ENCODE data around the gene C10orf67.
"Not testable (repeated sequence)": the region's sequence is repeated elsewhere in the genome, so short reads cannot be mapped to it uniquely, and the experiment has no call there.

The C10orf67 gene

DNA sequence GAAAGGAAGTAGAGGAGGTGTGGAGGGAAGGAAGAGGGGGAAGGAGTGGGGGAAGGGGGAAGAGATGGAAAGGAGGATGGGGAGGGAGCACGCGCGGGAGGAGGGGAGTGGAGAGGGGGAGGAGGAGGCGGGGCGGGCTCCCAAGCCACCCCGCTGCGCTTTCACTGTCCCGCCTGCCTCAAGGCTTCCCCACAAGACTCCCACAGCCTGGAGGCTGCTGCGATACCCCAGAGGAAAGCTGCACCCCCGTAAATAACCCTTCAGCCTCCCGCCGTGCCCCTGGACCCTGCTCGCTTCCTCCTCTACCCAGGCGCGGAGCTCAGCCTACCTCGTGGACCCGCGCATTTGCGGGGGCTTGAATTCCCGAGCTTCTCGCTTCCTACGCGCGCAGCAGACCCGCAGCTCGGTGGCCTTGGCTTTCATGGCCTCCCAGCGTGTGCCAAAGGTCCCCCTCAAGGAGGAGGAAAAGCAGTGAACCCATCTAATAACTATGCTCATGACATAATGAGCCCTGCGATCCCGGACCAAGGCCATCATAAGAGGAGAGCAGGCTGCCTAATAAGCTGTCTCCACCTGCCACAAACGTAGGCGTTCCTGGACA lies at the start of gene C10orf67:
Gene C10orf67 (minus strand): TSS at position 557 of the 601 bp plus-strand sequence. CDS start 23 bp downstream, at position 534.
- no peak for DNase-seq (ENCODE audit: low spot score)

DNA sequence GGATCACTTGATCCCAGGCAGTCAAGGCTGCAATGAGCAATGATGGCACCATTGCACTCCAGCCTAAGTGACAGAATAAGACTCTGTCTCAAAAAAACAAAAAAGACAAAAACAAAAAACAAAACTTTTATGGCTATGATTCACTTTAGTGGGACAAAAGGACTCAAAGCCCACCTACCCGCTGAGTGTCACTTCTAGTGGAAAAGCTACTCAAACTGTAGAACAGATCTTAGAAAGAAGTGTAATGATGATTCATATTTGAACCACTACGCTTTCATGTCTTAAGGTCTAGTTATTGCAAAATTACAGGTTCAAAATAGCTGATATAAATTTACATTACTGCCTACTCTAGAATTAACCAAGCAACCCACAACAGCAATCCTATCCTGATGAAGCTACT lies 47.2 kb upstream of the C10orf67 start:
- DNase-seq (ENCODE audit: low spot score) = no peak

DNA sequence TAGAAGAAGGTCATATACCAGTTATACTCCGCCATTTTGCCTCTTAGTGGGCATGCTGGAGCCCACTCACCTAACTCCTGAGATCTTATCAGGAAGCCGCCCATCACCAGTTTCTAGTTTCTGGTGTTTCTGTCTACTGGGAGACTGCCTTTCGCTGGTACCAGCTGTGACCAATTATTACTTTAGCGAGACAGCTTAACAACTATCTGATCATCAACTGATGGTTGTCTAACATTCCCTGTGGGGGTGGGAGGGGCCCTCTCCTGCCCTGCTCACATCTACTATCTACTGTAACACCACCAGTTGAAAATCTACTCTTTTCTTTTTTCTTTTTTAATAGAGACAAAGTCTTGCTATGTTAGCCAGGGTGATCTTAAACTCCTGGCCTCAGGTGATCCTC lies 46.2 kb upstream of the C10orf67 start:
- DNase-seq (ENCODE audit: low spot score) = no peak

DNA sequence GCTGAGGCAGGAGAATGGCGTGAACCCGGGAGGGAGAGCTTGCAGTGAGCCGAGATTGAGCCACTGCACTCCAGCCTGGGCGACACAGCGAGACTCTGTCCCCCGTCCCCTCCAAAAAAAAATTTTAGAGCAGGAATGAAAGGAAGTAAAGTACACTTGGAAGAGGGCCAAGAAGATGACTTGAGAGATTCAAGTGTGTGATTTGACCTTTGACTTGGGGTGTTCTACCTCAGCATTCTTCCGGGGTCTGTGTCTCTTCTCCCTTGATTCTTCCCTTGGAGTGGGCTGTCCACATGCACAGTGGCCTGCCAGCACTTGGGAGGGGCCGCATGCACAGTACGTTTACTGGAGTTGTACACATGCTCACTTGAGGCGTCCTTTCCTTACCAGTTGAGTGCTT lies 45.8 kb upstream of the C10orf67 start:
- not testable (repeated sequence) for DNase-seq (ENCODE audit: low spot score)

DNA sequence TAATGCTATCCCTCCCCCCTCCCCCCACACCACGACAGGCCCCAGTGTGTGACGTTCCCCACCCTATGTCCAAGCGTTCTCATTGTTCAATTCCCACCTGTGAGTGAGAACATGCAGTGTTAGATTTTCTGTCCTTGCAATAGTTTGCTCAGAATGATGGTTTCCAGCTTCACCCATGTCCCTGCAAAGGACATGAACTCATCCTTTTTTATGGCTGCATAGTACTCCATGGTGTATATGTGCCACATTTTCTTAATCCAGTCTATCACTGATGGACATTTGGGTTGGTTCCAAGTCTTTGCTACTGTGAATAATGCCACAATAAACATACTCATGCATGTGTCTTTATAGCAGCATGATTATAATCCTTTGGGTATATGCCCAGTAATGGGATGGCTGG lies 42.9 kb upstream of the C10orf67 start:
- DNase-seq (ENCODE audit: low spot score) = not testable (repeated sequence)

DNA sequence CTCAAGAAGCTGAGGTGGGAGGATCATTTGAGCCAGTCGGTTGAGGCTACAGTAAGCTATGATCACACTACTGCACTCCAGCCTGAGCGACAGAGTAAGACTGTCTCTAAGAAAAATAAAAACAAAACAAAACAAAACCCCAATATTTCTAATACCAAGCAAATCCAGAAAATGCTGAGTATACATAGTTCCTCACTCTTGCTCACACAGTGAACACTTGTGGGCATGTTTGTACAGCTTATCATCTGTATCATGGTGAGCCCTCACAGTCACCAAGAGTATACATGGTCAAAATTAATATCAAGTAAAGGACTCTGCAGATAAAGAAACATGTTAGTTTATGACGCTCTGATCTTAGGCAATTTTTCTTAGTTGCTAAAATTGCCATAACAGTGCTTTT lies 41.5 kb upstream of the C10orf67 start:
- no peak for DNase-seq (ENCODE audit: low spot score)

DNA sequence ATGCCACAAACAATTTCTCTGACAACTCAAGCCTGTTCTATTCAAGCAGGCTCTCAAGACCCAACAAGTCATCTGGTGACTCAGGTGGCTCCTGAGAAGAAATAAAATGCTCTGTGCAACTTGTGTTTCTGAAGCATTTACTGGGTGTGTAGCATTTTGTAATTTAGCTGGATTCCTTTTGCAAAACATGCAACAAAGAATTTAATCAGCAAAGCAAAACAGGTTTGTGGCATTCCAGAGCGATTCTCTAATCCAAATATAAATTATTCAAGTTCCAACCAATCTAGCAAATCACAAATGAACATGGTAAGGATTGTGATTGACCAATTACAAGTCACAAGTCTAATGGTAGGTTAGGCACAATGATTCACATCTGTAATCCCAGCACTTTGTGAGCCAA lies 39.8 kb upstream of the C10orf67 start:
- no peak for DNase-seq (ENCODE audit: low spot score)

DNA sequence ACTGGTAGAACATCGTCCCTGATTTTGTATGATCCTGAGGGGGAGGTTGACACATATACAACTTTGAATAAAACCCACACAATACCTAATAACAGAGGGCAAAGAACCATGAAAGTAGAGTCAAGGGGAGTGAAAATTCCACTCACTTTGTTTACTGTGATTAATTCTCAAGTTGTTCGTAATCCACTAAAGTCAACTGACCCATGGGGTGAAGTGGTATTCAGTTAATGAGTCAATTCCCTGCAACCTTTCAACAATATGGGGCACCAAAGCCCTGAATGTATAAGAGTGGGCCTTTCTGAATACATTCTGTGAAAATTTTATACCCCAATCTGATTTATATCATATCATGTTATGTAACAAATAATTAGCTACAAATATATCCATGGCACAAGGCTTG lies 39.0 kb upstream of the C10orf67 start:
- DNase-seq (ENCODE audit: low spot score) = no peak

DNA sequence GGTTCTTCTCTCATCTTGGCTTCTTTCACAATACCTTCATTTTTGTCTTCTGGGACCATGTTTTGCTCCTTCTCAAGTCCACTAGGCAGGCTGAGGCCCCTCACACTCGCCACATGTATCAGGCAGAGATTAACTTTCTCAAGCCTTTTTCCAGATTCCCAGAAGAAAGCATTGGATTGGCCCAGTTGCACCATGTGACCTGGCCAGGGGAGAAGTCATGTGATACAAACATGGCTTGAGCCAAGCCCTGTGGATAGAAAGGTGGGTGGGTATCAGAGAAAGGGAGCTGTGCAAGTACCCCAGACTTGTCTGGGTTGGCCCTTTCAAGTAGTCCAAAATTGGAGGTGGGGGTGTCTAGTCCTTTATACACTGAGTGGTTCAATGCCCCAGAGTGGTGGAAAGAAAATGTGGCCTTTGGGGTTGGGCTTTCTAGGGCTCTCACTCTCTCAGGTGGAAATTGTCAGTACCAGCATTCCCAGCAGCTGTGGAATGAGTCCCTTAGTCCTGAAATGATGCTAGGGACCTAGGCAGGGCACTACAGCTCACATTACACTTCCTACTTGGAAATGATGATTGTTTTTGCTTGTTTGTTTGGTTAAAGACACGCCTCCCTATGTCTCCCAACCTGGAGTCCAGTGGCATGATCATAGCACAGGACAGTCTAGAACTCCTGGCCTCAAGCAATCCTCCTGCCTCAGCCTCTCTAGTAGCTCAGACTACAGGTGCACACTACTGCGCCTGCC lies 36.9 kb upstream of the C10orf67 start:
- DNase-seq (ENCODE audit: low spot score) = no peak

DNA sequence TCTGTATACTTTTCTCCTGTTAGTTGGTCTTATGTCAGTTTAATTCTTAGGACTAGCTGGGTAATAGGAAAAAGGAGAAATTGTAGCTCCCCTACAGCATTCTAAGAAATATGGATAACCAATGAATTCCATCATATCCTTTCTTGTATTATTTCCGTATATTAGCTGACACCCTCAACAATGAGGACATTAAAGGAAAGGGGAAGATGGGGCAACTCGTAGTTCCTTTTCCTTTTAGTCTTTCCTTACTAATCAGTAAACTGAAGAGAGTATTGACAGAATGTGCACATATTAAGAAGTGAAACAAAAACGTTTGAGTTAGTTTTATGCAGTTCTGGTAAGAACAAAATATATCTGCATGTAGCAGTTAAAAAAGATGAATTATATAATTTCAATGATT lies 35.1 kb upstream of the C10orf67 start:
- no peak for DNase-seq (ENCODE audit: low spot score)

DNA sequence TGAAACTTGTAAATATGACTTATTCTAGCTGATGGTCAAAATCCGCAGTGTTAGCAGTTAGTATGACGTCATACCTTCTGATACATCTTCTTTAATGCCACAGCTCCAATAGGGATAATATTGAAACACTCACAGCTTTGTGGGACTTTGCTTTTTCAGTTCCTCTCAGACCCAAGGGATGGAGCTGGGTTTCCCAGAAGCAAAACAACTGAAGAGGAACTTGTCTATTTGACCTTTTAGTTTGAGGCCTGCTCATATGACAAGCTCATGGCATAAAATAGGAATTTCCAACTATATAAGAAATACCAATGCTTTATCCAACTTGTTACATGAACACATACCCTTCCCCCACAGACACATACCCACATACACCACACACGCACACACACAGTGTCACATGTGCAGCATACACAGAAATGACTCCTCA lies 31.6 kb upstream of the C10orf67 start:
- no peak for DNase-seq (ENCODE audit: low spot score)

DNA sequence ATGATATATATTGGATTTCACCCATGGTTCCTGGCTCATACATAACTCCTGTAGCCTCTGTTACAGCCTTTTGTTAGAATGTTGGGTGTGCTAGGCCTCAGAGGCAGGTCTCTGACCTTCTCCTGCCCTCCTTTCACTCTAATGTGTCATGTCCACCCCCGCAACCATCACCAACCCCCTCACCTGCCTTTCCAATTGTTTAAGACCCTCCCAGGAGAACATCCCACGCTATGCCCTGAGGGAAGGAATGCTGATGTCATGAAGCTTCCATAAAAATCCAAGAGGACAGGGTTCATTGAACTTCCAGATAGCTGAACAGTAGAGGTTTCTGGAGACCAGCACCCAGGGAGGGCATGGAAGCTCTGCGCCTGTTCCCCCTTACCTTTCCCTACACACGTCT lies 30.8 kb upstream of the C10orf67 start:
- DNase-seq (ENCODE audit: low spot score) = no peak

DNA sequence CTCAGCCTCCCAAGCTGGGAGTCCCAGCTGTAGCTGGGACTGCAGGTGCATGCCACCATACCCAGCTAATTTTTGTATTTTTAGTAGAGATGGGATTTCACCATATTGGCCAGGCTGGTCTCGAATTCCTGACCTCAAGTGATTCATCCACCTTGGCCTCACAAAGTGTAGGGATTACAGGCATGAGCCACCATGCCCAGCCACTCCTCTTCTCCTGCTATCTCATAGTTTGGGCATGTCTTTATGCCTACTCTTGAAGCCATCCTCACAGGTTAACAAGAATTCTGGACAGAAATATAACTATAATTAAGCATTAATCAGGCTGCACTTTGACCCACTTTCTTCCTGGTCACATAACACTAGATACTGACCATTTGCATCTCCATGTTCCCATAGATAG lies 28.6 kb upstream of the C10orf67 start:
- no peak for DNase-seq (ENCODE audit: low spot score)

DNA sequence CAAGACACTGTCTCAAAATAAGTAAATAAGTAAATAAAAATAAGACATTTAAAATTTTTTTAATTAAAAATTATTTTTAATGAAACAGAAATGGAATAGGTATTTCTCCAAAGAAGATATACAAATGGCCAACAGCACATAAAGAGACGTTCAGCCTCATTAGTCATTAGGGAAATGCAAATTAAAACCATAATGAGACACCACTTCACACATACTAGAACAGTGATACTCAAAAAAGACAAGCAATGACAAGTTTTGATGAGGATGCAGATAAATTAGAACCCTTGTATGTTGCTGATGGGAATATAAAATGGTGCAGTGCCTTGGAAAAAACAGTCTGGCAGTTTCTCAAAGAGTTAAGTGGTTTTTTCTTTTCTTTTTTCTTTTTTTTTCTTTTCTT lies 26.5 kb upstream of the C10orf67 start:
- no peak for DNase-seq (ENCODE audit: low spot score)

DNA sequence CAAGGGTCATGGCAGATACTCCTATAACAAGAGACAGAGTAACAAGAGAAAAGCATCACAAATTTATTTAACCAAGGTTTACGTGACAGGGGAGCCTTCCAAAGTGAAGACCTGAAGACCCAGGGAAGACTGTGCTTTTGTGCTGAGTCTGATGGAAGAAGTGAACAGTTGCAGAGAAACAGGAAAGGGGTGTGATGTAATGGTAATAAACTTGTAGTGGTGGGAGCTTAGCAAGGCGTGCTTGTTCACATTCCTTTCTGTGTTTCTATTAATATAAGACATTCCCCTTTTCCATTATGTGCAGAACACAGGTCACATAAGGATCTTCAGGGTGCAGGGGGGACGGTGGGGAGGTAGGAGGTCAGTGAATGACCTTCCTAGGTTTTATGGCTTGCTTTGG lies 25.5 kb upstream of the C10orf67 start:
- no peak for DNase-seq (ENCODE audit: low spot score)

DNA sequence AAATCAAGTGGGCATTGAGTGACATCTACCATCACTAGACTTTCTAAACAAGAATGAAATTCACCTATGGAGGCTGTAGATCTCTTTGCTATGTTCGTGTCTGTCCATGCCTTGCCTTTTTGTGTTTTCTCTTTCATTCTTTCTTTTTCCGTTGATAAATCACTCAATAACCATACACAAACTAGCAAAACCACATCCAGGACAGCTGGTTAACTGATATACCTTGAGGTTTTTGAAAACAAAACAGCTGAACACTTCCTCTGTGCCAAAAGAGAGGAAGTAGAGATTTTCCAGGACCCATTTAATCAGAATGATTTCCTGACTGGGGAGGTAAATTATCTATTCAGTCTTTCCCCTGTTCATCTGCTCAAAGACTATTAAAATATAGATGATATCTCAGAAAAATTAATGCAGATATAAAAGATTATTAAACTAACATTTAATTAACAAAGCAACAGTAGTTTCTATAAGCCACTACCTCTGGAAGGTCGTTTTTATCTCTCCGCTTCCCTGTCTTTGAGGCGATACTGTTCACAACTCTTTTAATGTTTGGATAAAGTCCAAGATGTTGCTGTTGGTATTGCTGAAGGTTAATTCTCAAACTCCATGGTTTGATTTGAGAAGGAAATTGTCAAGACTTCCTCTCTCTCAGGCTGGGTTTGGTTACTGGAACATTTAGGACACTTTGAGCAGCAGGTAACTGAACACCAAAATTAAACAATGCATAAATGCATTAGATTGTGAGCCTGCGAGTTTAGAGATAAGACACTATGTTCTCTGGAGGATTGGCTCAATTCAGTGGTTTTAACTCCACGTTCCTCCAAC lies 24.4 kb upstream of the C10orf67 start:
- DNase-seq (ENCODE audit: low spot score) = no peak

DNA sequence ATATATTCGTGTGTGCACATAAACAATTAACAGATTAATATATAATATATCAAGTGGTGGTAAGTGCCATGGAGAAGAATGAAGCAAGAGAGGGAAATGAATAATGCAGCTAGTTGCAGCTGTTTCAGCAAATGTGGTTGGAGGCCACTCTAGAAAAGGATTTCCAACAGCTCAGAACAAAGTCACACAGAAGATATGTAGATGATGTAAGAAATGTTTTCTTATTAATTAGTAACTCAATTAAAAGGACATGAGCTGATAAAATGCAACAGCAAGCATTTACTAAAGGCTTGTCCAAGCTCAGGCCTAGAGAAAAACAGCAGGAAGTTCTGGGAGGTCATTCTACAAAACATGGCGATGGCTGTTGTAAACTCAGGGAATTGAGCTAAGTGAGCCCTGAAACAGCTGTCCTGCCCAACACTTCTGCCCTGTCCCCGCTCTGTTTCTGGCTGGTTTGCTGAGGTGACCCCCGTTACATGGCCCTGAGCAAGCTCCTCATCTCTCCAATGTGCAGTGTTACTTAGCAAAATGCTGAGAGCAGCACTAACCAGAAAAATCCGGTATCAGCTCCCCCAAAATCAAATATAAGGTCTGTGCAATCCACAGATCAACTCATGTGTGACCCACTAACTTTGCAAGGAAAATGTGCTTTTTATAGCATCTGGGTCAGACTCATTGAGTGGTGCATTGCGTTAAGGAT lies 23.4 kb upstream of the C10orf67 start:
- DNase-seq (ENCODE audit: low spot score) = no peak

DNA sequence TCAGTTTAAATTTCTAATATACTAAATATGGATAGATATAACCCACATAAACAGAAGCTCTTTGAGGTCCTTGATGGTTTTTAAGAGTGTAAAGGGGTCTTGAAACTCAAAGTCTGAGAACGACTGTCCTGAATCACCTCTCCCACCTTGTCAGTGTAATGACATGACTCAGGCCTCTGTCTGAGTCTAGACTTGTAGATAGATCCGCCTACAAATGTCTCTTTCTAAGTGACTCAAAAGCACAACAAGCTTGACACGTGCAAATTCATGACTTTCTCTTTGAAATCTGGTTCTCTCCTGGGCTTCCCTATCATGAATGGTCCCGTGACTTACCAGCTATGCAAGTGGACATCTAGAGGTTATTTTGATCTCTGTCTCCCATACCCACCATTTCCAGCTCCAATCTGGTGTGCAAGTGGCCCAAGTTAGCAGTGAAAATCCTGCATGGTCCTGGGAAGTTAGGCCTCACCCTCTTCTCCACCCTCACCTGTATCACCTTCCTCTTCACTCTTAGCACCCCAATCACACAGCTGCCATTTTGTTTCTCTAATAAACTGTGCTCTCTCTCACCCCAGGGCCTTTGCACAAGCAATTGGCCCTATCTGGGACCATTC lies 20.9 kb upstream of the C10orf67 start:
- not testable (repeated sequence) for DNase-seq (ENCODE audit: low spot score)

DNA sequence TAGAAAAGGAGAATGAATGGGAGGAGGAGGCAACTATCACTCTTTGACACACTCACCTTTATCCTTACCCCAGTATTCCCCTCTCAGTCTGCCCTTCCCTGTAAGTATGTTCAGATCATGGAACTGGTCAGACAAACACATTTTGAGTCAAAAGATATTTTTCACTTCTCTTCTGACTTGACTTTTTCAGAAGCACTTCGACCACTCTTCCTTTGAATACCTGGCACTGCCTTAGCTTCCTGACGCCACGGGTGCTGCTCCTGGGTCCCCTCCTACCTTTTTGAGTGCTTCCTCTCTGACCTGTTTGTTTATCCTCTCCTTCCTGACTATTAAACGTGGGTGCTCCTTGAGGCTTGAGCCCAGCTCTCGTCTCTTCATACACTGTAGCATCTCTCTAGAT lies 19.8 kb upstream of the C10orf67 start:
- no peak for DNase-seq (ENCODE audit: low spot score)

DNA sequence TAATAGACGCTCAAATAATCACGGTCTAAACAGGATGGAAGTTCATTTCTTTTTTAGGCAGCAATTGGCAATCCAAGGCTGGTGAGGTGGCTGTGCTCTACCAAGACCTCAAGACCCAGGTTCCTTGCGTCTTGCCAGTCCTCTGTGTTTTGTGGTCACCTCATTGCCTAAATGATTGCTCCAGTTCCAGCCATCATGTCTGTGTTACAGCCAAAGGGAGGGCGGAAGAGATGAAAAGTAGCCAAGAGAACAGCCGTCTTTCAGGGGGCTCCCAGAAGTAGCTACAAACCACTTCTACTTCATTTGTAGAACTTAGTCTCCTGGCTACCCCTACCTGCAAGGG lies 19.2 kb upstream of the C10orf67 start:
- no peak for DNase-seq (ENCODE audit: low spot score)

DNA sequence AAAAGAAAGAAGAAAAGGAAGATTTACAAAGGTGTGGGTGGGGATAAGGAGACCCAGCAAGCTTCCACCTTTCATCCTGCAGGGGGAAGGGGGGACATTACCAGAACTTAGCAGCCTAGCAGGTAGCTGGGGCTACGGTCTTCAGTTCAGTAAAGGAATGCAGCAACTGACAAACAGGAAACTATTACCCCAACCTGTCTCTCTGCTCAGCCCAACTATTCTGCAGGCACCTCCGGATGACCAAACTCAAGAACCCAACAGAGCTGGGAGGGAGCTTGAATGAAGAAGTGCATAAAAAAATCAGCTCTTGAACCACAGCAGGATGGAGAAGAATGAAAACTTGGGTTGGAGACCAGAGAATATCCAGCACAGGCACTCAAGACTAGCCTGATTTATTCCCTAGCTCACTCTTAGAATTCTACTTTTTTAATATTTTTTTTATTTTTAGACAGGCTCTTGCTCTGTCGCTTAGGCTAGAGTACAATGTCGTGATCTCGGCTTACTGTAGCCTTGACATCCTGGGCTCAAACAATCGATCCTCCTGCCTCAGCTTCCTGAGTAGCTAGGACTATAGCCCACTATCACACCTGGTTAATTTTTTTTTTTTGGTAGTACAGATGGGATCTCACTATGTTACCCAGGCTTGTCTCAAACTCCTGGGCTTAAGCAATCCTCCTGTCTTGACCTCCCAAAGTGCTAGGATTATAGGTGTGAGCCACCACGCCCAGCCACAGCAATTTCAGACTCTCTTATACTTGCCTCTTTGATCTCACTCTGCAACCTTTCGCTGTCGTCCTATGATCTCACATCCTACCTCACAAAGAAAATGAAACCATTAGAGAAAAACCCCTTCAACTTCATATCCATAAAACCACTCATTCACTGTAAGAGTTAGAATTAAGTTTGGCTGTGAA lies 18.5 kb upstream of the C10orf67 start:
- no peak for DNase-seq (ENCODE audit: low spot score)
